GM12878 (cell line): Measurements from ENCODE around the gene ITGA5. TPM values are rescaled to one million over a fixed set of nuclear protein-coding genes. Genes with fewer than 3 reads are reported as not detected.

Experiments
- CHD1 ChIP-seq: IDR thresholded peaks from 2 replicates; pipeline ENCODE4 v1.6.1; 2012; ENCODE audit warnings: low read depth, low read length, improper control_type of control experiment
- CHD4 ChIP-seq: fragments of 200-600 bp; sonication (generic); IDR thresholded peaks from 2 replicates; pipeline ENCODE4 v1.6.1; 2016; ENCODE audit warnings: mild to moderate bottlenecking
- ESRRA ChIP-seq: IDR thresholded peaks from 2 replicates; pipeline ENCODE4 v1.6.1; 2012; ENCODE audit warnings: mild to moderate bottlenecking, low read length, improper control_type of control experiment
- GABPA ChIP-seq: IDR thresholded peaks from 2 replicates; pipeline ENCODE4 v1.6.1; 2014; ENCODE audit warnings: antibody characterized with exemption, low read depth, mild to moderate bottlenecking, inconsistent platforms
- IKZF2 ChIP-seq, 2 experiments: fragments of 450-650 bp; IDR thresholded peaks; 2 replicates each; pipeline ENCODE4 v1.6.1; 2017; ENCODE audit warnings: mild to moderate bottlenecking in 2 of 2, moderate library complexity in 2 of 2
- RAD21 ChIP-seq: IDR thresholded peaks from 2 replicates; pipeline ENCODE4 v1.6.1; 2011; ENCODE audit warnings: mild to moderate bottlenecking, low read depth, low read length, moderate library complexity; ENCODE audit not compliant: insufficient read depth
- RB1 ChIP-seq: fragments of 450-650 bp; formaldehyde crosslinking; IDR thresholded peaks from 2 replicates; pipeline ENCODE4 v1.6.1; 2017; ENCODE audit warnings: mild to moderate bottlenecking, borderline replicate concordance
- RBBP5 ChIP-seq: fragments of 200-600 bp; sonication (generic); conservative IDR thresholded peaks from 2 replicates; pipeline ENCODE4 v1.6.1; 2016
- SMAD5 ChIP-seq: IDR thresholded peaks from 2 replicates; pipeline ENCODE4 v1.6.1; 2016; ENCODE audit warnings: antibody characterized with exemption, low read depth
- STAT3 ChIP-seq: IDR thresholded peaks from 2 replicates; pipeline ENCODE4 v1.6.1; 2011; ENCODE audit warnings: low read depth, low read length, improper control_type of control experiment
- SUPT20H ChIP-seq: IDR thresholded peaks from 2 replicates; pipeline ENCODE4 v1.6.1; 2011; ENCODE audit warnings: low read depth, mild to moderate bottlenecking, low read length, moderate library complexity, borderline replicate concordance; ENCODE audit not compliant: control insufficient read depth
- TBL1XR1 ChIP-seq: IDR thresholded peaks from 2 replicates; pipeline ENCODE4 v1.6.1; 2012; ENCODE audit warnings: low read depth, low read length, improper control_type of control experiment
- polyA plus RNA-seq, 11 experiments: library from polyadenylated mRNA; depleted of rRNA in 4 of 11; unstranded in 6 of 11; stranded (reverse) in 5 of 11; fragments of >200 nt; fragmentation: Nextera tagmentation in 4 of 11; fragmentation: Illumina TruSeq in 1 of 11; extraction: Ambion mirVana in 4 of 11; extraction: Trizol in 1 of 11; gene quantifications; 1 replicate in 1 of 11; 2 replicates in 10 of 11; pipeline versions ENCODE4 v1.2.1 to v1.2.3, GENCODE V29; 2011 to 2016; ENCODE audit warnings: inconsistent platforms in 2 of 11, missing spikeins in 2 of 11, low read depth in 1 of 11
- total RNA-seq, 4 experiments: library from RNA; depleted of rRNA in 3 of 4; stranded (reverse); fragments of >200 nt in 3 of 4; fragmentation: Illumina TruSeq in 1 of 4; extraction: Trizol in 1 of 4; gene quantifications; 2 replicates each; pipeline versions ENCODE4 v1.2.1 to v1.2.3, GENCODE V29; 2013 to 2021
- TF ChIP-seq, protein P1 (sequence below): IDR thresholded peaks from 2 replicates; pipeline ENCODE4 v1.6.1; 2011; ENCODE audit warnings: borderline replicate concordance, low read depth, mild to moderate bottlenecking, moderate library complexity, low read length; ENCODE audit not compliant: insufficient read depth, poor library complexity, severe bottlenecking
- TF ChIP-seq, protein P2 (sequence below): fragments of 450-650 bp; IDR thresholded peaks from 2 replicates; pipeline ENCODE4 v1.6.1; 2017; ENCODE audit warnings: mild to moderate bottlenecking
- TF ChIP-seq, protein P3 (sequence below): IDR thresholded peaks from 2 replicates; pipeline ENCODE4 v1.6.1; 2012; ENCODE audit warnings: low read depth, low read length, improper control_type of control experiment
- TF ChIP-seq, protein P4 (sequence below): IDR thresholded peaks from 2 replicates; pipeline ENCODE4 v1.6.1; 2012; ENCODE audit warnings: mild to moderate bottlenecking, low read depth, low read length
- TF ChIP-seq, protein P5 (sequence below): fragments of 450-650 bp; IDR thresholded peaks from 2 replicates; pipeline ENCODE4 v1.6.1; 2018; ENCODE audit warnings: borderline replicate concordance, mild to moderate bottlenecking; ENCODE audit not compliant: partially characterized antibody
- TF ChIP-seq, protein P6 (sequence below): fragments of 450-650 bp; IDR thresholded peaks from 2 replicates; pipeline ENCODE4 v1.6.1; 2017; ENCODE audit warnings: low read depth, mild to moderate bottlenecking, moderate library complexity

Gene ITGA5
- total and polyA plus RNA-seq, 10 of the 15 experiments (the other 5 are each of a cell fraction or from before 2014, with no cell fraction given) = 0.15 to 22.5 (median 0.61) TPM

DNA sequence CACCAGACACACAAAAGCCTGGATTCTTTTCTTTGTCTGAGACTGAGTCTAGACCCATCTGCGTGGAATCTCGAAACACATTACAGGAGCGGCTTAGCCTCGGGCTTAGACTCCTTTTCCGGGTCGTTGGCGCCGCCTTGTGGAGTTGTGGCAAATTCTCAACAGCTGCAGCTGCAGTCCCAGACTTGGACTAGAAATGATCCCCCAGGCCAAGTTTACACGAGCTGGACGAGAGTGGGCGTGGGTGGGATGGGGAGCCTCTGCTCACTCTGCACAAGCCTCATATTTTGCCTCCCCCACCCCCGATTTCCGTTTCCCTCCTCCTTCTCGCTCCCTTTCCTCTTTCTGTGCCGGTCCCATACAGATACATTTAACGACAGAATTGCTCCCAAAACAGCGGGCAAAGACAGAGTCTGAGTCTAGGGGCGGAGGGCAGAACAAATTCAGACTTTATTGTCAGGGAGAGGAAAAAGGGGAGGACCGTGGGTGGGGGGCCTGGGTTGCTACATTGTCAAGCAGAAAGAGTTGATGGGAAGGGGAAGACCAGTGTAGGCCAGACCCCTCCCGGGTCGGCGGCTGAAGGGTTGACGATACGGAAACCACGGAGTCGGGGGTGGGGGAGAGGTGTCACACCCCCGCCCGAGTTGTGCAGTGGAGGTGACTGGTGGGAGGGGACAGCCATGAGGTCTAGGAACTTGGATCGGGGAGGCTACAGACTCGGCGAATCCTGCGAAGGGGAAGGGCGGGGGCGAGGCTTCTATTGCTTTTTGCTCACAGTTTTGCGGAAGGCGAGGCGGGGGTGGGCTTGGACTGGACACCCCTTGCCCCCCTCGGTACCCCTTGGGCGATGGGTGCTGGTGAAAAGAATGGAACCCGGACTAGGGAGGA is 50.1 kb downstream of the ITGA5 start (continued):
- TF ChIP-seq SMAD5 = no peak
- TF ChIP-seq RAD21 = peak; percentile 93
- no peak for TF ChIP-seq CHD1
- no peak for TF ChIP-seq SUPT20H
- no peak for TF ChIP-seq GABPA
- TF ChIP-seq, protein P1, sequence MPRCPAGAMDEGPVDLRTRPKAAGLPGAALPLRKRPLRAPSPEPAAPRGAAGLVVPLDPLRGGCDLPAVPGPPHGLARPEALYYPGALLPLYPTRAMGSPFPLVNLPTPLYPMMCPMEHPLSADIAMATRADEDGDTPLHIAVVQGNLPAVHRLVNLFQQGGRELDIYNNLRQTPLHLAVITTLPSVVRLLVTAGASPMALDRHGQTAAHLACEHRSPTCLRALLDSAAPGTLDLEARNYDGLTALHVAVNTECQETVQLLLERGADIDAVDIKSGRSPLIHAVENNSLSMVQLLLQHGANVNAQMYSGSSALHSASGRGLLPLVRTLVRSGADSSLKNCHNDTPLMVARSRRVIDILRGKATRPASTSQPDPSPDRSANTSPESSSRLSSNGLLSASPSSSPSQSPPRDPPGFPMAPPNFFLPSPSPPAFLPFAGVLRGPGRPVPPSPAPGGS = no peak
- no peak for TF ChIP-seq ESRRA
- TF ChIP-seq TBL1XR1 = no peak
- TF ChIP-seq, protein P2, sequence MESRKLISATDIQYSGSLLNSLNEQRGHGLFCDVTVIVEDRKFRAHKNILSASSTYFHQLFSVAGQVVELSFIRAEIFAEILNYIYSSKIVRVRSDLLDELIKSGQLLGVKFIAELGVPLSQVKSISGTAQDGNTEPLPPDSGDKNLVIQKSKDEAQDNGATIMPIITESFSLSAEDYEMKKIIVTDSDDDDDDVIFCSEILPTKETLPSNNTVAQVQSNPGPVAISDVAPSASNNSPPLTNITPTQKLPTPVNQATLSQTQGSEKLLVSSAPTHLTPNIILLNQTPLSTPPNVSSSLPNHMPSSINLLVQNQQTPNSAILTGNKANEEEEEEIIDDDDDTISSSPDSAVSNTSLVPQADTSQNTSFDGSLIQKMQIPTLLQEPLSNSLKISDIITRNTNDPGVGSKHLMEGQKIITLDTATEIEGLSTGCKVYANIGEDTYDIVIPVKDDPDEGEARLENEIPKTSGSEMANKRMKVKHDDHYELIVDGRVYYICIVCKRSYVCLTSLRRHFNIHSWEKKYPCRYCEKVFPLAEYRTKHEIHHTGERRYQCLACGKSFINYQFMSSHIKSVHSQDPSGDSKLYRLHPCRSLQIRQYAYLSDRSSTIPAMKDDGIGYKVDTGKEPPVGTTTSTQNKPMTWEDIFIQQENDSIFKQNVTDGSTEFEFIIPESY = no peak
- no peak for TF ChIP-seq CHD4
- TF ChIP-seq, protein P3, sequence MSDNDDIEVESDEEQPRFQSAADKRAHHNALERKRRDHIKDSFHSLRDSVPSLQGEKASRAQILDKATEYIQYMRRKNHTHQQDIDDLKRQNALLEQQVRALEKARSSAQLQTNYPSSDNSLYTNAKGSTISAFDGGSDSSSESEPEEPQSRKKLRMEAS = no peak
- TF ChIP-seq RBBP5 = no peak
- TF ChIP-seq, protein P4, sequence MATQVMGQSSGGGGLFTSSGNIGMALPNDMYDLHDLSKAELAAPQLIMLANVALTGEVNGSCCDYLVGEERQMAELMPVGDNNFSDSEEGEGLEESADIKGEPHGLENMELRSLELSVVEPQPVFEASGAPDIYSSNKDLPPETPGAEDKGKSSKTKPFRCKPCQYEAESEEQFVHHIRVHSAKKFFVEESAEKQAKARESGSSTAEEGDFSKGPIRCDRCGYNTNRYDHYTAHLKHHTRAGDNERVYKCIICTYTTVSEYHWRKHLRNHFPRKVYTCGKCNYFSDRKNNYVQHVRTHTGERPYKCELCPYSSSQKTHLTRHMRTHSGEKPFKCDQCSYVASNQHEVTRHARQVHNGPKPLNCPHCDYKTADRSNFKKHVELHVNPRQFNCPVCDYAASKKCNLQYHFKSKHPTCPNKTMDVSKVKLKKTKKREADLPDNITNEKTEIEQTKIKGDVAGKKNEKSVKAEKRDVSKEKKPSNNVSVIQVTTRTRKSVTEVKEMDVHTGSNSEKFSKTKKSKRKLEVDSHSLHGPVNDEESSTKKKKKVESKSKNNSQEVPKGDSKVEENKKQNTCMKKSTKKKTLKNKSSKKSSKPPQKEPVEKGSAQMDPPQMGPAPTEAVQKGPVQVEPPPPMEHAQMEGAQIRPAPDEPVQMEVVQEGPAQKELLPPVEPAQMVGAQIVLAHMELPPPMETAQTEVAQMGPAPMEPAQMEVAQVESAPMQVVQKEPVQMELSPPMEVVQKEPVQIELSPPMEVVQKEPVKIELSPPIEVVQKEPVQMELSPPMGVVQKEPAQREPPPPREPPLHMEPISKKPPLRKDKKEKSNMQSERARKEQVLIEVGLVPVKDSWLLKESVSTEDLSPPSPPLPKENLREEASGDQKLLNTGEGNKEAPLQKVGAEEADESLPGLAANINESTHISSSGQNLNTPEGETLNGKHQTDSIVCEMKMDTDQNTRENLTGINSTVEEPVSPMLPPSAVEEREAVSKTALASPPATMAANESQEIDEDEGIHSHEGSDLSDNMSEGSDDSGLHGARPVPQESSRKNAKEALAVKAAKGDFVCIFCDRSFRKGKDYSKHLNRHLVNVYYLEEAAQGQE = no peak
- peak; percentile 47; the same call in 1 of the 2 replicates for TF ChIP-seq RB1
- no peak for TF ChIP-seq STAT3
- TF ChIP-seq, protein P5, sequence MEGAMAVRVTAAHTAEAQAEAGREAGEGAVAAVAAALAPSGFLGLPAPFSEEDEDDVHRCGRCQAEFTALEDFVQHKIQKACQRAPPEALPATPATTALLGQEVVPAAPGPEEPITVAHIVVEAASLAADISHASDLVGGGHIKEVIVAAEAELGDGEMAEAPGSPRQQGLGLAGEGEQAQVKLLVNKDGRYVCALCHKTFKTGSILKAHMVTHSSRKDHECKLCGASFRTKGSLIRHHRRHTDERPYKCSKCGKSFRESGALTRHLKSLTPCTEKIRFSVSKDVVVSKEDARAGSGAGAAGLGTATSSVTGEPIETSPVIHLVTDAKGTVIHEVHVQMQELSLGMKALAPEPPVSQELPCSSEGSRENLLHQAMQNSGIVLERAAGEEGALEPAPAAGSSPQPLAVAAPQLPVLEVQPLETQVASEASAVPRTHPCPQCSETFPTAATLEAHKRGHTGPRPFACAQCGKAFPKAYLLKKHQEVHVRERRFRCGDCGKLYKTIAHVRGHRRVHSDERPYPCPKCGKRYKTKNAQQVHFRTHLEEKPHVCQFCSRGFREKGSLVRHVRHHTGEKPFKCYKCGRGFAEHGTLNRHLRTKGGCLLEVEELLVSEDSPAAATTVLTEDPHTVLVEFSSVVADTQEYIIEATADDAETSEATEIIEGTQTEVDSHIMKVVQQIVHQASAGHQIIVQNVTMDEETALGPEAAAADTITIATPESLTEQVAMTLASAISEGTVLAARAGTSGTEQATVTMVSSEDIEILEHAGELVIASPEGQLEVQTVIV = no peak
- TF ChIP-seq IKZF2 (IDR thresholded peaks at IDR 0.05) = no peak
- TF ChIP-seq, protein P6, sequence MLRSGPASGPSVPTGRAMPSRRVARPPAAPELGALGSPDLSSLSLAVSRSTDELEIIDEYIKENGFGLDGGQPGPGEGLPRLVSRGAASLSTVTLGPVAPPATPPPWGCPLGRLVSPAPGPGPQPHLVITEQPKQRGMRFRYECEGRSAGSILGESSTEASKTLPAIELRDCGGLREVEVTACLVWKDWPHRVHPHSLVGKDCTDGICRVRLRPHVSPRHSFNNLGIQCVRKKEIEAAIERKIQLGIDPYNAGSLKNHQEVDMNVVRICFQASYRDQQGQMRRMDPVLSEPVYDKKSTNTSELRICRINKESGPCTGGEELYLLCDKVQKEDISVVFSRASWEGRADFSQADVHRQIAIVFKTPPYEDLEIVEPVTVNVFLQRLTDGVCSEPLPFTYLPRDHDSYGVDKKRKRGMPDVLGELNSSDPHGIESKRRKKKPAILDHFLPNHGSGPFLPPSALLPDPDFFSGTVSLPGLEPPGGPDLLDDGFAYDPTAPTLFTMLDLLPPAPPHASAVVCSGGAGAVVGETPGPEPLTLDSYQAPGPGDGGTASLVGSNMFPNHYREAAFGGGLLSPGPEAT = no peak
